GM23248 (cell line): ENCODE data around the gene SIPA1L3. TPM values are rescaled to one million over a fixed set of nuclear protein-coding genes. Genes with fewer than 3 reads are reported as not detected.
"Not testable (repeated sequence)": the region's sequence is repeated elsewhere in the genome, so short reads cannot be mapped to it uniquely, and the experiment has no call there.

Source experiments
- DNase-seq: peaks from one replicate; pipeline ENCODE4 v3.0.0-alpha.2; 2015
- H2AFZ ChIP-seq: fragments of 200-600 bp; sonication (generic); 2 replicates; pipeline ENCODE4 v1.6.1; 2016; ENCODE audit warnings: antibody characterized with exemption
- H3F3A ChIP-seq: fragments of 200-600 bp; sonication (generic); 2 replicates; pipeline ENCODE4 v1.6.1; 2016; ENCODE audit warnings: mild to moderate bottlenecking, antibody characterized with exemption, mixed run types; ENCODE audit not compliant: insufficient read depth
- H3K27ac ChIP-seq: fragments of 200-600 bp; sonication (generic); 2 replicates; pipeline ENCODE4 v1.5.1; 2016; ENCODE audit warnings: mild to moderate bottlenecking
- H3K27me3 ChIP-seq: fragments of 200-600 bp; sonication (generic); replicated peaks from 2 replicates; pipeline ENCODE4 v1.6.1; 2016; ENCODE audit warnings: mild to moderate bottlenecking; ENCODE audit not compliant: insufficient read depth
- H3K36me3 ChIP-seq: fragments of 200-600 bp; sonication (generic); 2 replicates; pipeline ENCODE4 v1.6.1; 2016; ENCODE audit warnings: low read depth, mild to moderate bottlenecking
- H3K4me1 ChIP-seq: fragments of 200-600 bp; sonication (generic); 2 replicates; pipeline ENCODE4 v1.6.1; 2016; ENCODE audit warnings: mild to moderate bottlenecking; ENCODE audit not compliant: insufficient read depth
- H3K4me2 ChIP-seq: fragments of 200-600 bp; sonication (generic); one replicate; pipeline ENCODE4 v1.6.1; 2016; ENCODE audit warnings: mild to moderate bottlenecking; ENCODE audit not compliant: unreplicated experiment
- H3K4me3 ChIP-seq: fragments of 200-600 bp; sonication (generic); 2 replicates; pipeline ENCODE4 v1.5.1; 2016; ENCODE audit warnings: mild to moderate bottlenecking
- H3K79me2 ChIP-seq: fragments of 200-600 bp; sonication (generic); 2 replicates; pipeline ENCODE4 v1.6.1; 2016; ENCODE audit warnings: mild to moderate bottlenecking; ENCODE audit not compliant: insufficient read depth
- H3K9ac ChIP-seq: fragments of 200-600 bp; sonication (generic); 2 replicates; pipeline ENCODE4 v1.6.1; 2016; ENCODE audit warnings: mild to moderate bottlenecking
- H3K9me2 ChIP-seq: fragments of 200-600 bp; sonication (generic); 2 replicates; pipeline ENCODE4 v1.6.1; 2016; ENCODE audit warnings: mixed run types, mild to moderate bottlenecking, moderate library complexity; ENCODE audit not compliant: insufficient read depth
- H3K9me3 ChIP-seq: fragments of 200-600 bp; sonication (generic); one replicate; pipeline ENCODE4 v1.6.1; 2017; ENCODE audit warnings: low read depth
- H4K20me1 ChIP-seq: fragments of 200-600 bp; sonication (generic); 2 replicates; pipeline ENCODE4 v1.6.0; 2016; ENCODE audit not compliant: insufficient read depth
- EZH2 ChIP-seq: fragments of 200-600 bp; sonication (generic); IDR thresholded peaks from 2 replicates; pipeline ENCODE4 v1.6.1; 2018; ENCODE audit warnings: antibody characterized with exemption, mild to moderate bottlenecking; ENCODE audit not compliant: insufficient read depth, poor library complexity, severe bottlenecking
- EZH2phosphoT487 ChIP-seq: fragments of 200-600 bp; sonication (generic); IDR thresholded peaks from 2 replicates; pipeline ENCODE4 v1.6.1; 2018; ENCODE audit warnings: antibody characterized with exemption, moderate library complexity, mild to moderate bottlenecking, low read depth; ENCODE audit not compliant: insufficient read depth
- WGBS, 2 experiments: methylation state at CpG; one replicate each; pipeline ENCODE4 v1.1.6; 2015 to 2017; ENCODE audit warnings: low lambda C conversion rate in 2 of 2, low coverage in 1 of 2; ENCODE audit errors: missing lambda C conversion rate in 2 of 2; 5-methylcytosine and 5-hydroxymethylcytosine counted together
- in situ Hi-C: fragments of 300-500 bp; cut with MboI; formaldehyde crosslinking; loops from 2 replicates; pipeline ENCODE4 v1.15.0; 2020
- polyA plus RNA-seq: library from polyadenylated mRNA; unstranded; fragments of >200 nt; fragmentation: Nextera tagmentation; extraction: Ambion mirVana; gene quantifications from 2 replicates; pipeline ENCODE4 v1.2.1, GENCODE V29; 2016
- total RNA-seq: library from RNA; depleted of rRNA; stranded (reverse); fragments of >200 nt; shearing (Covaris generic); gene quantifications from 2 replicates; pipeline ENCODE4 v1.2.3, GENCODE V29; 2014

Gene SIPA1L3
- total and polyA plus RNA-seq, 2 experiments from 2014 or later: 3.7 to 12.1 TPM

DNA sequence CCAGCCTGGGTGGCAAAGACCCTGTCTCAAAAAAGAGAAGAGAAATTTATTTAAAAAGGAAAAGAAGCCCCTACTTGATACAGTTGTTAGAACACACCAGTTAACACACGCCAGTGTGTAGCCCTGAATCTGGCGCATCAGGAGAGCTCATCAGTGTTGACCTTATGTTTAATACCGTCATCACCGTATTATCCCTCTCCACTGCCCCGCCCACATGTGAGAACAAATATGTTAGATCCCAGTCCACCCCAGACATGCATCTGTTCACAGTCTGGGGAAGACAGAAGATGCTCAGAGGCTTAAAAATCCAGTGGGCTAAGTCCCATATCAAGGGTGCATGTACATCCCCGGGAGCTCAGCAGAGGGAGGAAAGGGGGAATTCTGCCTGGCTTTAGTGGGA is 161.8 kb downstream of the SIPA1L3 start:
- H3K9ac ChIP-seq: no peak overlapping the region
- H3K36me3 ChIP-seq: no peaks in the 10 kb centered on the region
- in situ Hi-C loops: no loop called here

GRCh38 chr19:38070573-38070972 is 163.6 kb downstream of the SIPA1L3 start:
- Histone ChIP-seq H3K79me2 (peaks cover 13% of the 10 kb centered on the region), H3K4me1 (peaks cover 8% of the 10 kb centered on the region; the same call in 1 of the 2 replicates), H3K9me3 (no peaks in the 10 kb centered on the region), H3K9ac (no peak overlapping the region), H3K4me3 (no peak overlapping the region), H2AFZ (no peak overlapping the region), H3K36me3 (no peaks in the 10 kb centered on the region), H3K4me2 (peak overlapping the region; percentile 20), H3F3A (no peaks in the 10 kb centered on the region), H4K20me1 (no peaks in the 10 kb centered on the region), H3K27ac (no peak overlapping the region), H3K9me2 (no peaks in the 10 kb centered on the region), H3K27me3 (no peaks in the 10 kb centered on the region)
- no peak for TF ChIP-seq EZH2phosphoT487
- no peak for TF ChIP-seq EZH2
- 60 to 71% methylated on average over 3 of the region's 3 CpGs for WGBS, 2 experiments
- peak; percentile 65 for DNase-seq
- in situ Hi-C loops: no loop called here

More for the DNA sequence above, 161.8 kb downstream of the SIPA1L3 start:
- Histone ChIP-seq H3K79me2 (peaks cover 13% of the 10 kb centered on the region), H3K4me1 (peaks cover 8% of the 10 kb centered on the region; the same call in 1 of the 2 replicates), H3K4me3 (no peak overlapping the region), H2AFZ (no peak overlapping the region), H3K27me3 (no peaks in the 10 kb centered on the region), H3K4me2 (no peak overlapping the region), H4K20me1 (no peaks in the 10 kb centered on the region), H3K27ac (no peak overlapping the region), H3K9me2 (no peaks in the 10 kb centered on the region), H3K9me3 (no peaks in the 10 kb centered on the region), H3F3A (no peaks in the 10 kb centered on the region)
- WGBS, 2 experiments: 57 to 64% methylated on average over 6 of the region's 6 CpGs
- no peak for DNase-seq
- no peak for TF ChIP-seq EZH2
- no peak for TF ChIP-seq EZH2phosphoT487

- H3F3A ChIP-seq, H3K9me3 ChIP-seq, H3K9me2 ChIP-seq, H2AFZ ChIP-seq, H3K27me3 ChIP-seq, H3K4me3 ChIP-seq, H3K4me1 ChIP-seq, DNase-seq, in situ Hi-C loops, H3K4me2 ChIP-seq, H3K27ac ChIP-seq, H3K9ac ChIP-seq, H4K20me1 ChIP-seq, H3K36me3 ChIP-seq: not testable (repeated sequence)
- 90 to 95% methylated on average over 6 of the region's 6 CpGs for WGBS, 2 experiments
- H3K79me2 ChIP-seq: peaks cover 13% of the 10 kb centered on the region
Observed at GRCh38 chr19:38071054-38071453, 164.0 kb downstream of the SIPA1L3 start.

- WGBS, 2 experiments: 99 to 100% methylated on average over 5 of the region's 5 CpGs
- in situ Hi-C loops: no loop called here
- TF ChIP-seq EZH2: no peak
- TF ChIP-seq EZH2phosphoT487: no peak
Observed at GRCh38 chr19:38071647-38072046, 164.6 kb downstream of the SIPA1L3 start.

More at GRCh38 chr19:38071647-38072046, 164.6 kb downstream of the SIPA1L3 start:
- DNase-seq: no peak
- H3K4me1 ChIP-seq: peaks cover 8% of the 10 kb centered on the region; the same call in 1 of the 2 replicates
- no peaks in the 10 kb centered on the region for H3K9me3 ChIP-seq
- H3K4me3 ChIP-seq: no peak overlapping the region
- no peak overlapping the region for H3K4me2 ChIP-seq
- H3K27me3 ChIP-seq: no peaks in the 10 kb centered on the region
- no peak overlapping the region for H3K9ac ChIP-seq
- H3F3A ChIP-seq: no peaks in the 10 kb centered on the region
- H3K79me2 ChIP-seq: peaks cover 13% of the 10 kb centered on the region
- no peaks in the 10 kb centered on the region for H3K36me3 ChIP-seq
- no peaks in the 10 kb centered on the region for H4K20me1 ChIP-seq
- no peaks in the 10 kb centered on the region for H3K9me2 ChIP-seq
- H3K27ac ChIP-seq: no peak overlapping the region
- H2AFZ ChIP-seq: no peak overlapping the region
